Fibroblast of peridontal ligament (primary cell): ENCODE results near the gene WNT11.

Experiments used
- DNase-seq: peaks from one replicate; pipeline ENCODE4 v3.0.0-alpha.2; 2010; ENCODE audit errors: extremely low read depth

The WNT11 gene

DNA sequence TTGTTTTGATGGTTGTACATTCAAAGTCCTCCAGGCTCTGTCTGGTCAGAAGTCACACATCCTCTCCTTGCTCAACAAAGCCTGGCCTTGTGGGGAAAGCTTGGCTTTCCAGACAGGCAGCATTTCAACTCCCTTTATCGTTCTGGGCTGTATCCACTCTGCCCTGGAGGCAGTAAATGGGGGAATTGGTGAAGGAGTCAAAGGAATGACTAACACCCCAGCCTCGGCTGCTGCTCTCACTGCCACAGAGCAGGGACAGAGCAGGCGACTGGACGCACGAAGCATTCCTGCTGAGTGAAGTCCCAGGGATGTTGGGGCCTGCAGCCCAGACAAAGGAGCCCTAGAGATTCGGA, 52.8 kb downstream of the WNT11 start:
- no peak for DNase-seq

DNA sequence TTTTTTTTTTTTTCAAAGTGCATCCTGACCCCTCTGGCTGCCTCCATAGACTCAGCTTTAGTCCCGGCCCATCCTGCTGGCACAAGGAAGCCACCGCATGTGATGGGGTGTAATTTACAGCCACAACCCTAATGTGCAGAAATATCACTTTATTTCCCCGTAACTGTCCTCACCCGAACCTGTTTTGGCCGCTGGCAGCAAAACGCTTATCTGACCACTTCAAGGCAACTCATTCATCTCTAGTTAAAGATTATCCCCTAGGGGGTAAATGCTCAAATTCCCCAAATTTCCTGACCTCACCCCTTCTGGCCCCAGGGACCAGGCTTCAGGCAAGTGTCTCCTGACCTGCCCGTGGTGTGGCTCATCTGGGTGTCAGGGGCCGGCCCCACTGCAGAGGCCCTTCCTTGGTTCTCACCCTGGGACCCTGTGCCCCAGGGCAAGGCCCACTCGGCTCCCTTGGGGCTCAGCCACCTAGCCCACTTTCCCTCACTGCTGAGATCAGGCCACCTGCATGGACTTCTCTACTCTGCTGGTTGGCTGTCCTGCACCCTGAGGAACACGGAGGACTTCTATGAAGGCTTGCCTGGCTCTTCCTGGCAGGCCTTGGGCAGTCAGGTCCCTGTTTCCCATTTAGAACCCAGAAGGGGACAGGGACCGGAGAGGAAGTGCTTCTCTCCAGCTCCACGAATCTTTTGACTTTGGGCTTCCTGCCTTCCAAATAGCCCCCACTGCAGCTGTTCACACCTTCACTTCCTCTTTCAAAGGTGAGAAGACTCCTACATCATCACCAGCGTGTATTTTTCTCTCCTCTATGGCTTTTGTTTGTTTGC, 53.3 kb downstream of the WNT11 start:
- no peak for DNase-seq

DNA sequence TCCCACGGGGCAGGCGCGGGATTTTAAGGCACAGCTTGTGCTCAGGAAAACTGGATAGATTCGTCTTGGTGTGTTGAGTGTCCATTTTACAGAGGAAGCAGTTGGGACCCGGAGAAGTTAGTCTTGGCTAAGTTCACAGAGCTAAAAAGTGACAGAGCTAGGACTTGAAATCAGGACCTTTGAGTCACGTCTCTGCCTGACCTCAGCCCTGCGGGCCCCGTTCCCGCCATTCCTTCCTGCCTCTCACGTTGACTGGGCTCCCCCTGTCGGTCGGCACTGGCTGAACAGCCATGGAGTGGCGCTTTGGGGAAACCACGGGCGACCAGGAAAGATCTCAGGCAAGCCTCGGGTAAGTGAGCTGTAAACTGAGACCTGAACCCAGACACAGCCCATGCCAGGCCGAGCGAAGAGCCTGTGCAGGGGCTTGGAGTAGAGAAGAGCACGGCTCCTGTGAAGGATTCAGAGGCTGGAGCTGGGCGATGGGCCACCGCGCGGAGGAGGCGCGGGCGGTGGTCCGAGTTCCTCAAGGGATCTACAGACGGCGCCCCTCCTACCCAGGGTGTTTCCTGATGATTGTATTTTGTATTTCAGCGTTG, 54.1 kb downstream of the WNT11 start:
- peak; percentile 75 for DNase-seq

DNA sequence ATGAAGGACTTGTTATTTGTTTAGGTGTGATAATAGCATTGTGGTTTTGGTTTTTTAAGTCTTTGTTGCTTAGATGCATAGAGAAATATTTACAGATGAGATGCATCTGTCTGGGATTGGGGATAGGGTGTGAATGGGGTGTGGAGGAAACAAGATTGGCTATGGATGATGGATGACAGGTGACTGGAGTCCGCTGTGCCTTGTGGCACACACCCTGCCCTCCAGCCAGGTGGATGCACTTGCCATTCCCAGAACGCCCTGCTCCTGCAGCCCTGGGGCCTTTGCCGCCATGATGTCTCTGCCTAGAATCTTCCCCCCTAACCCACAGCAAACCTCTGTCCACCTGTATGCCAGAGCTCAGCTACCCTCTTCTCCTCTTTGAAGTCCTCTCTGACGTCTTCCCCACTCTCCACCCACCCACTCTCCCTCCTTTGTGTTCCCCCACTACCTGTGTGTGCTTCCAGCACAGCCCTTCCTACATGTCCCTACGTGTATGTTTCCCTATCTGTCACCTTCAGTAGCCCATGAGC, 54.7 kb downstream of the WNT11 start:
- DNase-seq: no peak

DNA sequence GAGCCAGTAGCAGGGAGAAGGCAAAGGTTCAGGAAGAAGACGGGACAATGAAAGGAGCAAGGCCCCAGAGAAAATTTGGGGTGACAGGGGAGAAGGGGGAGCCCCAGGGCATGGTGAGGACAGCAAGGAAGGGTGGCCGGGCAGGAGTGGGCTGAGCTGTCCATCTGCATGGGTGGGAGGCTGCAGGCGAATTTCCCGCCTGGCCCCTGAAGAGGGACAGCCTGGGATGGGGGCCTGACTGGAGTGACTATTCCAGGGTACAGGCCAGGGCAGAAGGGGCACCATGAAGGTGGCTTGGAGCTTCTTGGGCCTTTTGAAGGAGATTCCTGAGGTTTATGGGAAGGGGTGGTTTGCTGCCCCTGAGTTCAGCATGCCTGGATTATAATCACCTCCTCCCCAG, 56.2 kb downstream of the WNT11 start:
- DNase-seq: no peak

DNA sequence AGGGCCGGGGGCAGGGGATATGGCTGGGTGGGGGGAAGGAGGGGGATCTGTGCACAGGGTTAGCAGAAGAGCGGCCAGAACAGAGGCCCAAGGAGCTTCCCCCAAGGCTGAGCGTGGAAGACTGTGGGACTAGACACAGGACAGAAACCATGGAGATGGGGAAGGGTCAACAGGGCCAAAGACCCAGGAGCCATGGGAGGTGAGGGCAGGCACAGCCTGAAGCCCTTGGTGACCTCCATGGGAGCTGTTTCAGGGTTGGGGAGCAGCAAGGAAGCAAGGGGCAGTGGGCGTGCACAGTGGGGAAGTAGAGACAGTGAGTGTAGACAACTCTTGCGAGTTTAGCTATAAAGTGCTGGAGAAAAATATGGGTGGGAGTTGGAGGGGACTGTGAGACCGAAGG, 56.6 kb downstream of the WNT11 start:
- DNase-seq: no peak

DNA sequence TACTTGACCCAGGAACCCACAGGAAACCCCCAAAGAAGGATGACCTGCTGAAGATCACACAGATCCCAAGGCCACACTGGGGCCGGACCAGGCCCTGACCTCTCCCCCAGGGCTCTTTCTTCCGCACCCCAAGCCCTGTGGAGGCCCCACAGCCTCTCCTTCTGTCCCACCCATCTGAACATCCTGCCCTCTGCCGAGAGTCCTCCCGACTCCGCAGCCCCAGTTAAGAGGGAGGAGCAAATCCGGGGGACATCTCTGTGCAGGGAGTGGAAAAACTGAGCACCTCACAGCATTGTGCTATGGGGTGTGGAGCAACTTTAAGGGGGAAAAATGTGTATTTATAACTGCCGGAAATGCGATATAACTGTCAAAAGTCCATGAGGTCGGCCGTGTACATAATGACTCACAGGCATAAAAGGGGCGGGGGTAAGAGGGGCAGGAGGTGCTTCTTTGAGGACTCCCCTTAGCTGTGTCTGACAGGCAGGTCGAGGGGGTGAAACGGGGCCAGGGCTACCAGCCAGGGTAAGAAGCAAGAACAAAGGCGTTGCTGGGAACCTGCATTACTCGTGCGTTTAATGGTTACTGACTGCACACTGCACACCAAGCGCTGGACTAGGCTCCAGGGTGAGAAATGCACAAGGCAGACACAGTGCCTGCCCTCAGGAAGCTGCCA, 57.2 kb downstream of the WNT11 start:
- no peak for DNase-seq

DNA sequence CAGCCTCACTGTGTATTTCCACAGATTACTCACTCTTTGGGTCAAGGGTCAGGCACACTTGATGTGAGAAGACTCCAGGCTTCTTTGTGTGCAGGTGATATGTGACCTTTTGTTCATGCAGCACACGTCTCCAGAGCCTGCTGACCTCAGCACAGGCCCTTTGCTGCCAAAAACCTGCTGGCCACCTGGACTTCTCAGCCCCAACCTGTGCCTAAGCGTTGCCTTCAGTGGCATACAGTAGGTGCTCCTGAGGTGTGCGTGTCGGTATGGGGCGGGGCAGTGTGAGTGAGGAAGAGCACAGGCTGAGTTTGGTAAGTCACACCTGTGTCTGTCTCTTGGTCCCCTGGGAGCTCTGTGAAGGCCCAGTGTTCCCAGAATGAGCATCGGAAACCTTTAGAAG, 58.1 kb downstream of the WNT11 start:
- no peak for DNase-seq

DNA sequence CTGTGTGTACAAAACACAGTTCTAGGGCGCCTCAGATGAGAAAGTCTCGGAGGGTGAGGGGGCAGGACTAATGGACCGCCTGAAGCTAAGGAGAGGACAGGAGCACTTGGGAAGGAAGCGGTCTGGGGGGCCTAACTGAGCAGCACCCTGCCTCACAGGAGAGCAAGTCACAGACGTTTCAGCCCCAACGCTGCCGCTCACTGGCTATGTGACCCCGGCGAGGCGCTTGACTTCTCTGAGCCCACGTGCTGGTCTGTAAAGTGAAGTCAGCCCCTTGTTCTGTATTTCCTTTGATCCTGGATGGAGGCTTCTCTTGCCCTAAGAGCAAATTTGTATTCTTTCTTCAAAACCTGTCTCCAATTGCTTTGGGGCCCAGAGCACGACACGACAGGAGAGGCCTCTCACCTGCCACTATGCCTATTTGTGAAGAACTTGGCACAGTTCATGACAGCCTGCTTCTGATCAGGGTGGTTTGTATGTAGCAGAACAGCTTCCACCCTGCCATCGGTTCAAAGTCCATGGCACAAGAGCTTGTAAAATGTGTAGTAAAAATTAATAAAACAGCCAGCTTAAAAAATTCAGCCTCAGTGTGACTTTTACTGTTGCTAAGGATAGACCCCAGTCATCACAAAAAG, 59.1 kb downstream of the WNT11 start:
- DNase-seq: no peak

DNA sequence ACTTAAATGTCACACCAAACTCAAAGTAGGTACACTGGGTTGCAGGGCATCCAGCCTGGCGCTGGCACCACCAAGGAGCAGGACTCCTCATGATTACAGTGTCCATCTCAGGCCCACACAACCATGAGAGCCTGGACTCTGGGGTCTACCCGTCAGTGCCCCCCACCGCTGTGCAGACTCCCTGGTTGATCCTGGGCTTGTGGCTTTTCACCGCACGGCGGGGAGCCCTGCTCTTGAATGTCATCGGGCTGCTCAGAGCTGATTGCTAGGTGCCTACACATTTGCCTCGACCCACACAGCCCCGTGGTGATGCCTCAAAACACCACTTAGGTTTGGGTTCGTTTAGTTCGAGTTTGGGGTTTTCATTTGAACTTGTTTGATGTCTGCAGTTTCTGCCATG, 63.0 kb downstream of the WNT11 start:
- DNase-seq: no peak

DNA sequence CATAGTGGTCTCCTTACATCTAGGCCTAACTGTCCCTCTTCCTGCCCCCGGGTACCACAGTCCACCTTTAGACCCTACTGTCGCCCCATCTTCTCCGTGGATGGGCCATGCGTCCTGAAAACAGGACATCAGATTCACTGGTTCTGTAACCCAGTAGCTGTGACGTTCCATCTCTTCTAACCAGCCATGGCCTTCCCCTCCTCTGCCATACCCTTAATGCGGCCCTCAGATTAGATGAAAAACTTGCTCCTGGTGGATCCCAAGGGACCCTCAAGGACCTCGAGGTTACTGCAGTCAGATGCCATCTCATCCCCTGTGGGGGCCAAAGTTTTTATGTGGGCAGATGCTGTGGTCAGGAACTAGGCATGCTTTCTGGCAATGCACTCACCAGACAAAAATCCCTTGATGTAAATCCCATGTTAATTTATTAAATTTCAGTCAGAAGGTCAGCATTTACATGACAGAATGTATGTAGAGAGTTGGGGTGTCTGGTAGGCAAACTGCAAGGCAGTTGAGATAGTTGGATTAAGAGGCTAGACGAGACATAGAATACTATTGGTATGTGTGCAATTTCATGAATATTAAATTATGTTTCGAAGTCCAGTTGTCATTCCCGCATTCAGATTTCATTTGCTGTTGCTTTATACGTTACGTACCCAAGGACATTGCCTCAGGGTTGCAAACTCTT, 64.3 kb downstream of the WNT11 start:
- DNase-seq: no peak

DNA sequence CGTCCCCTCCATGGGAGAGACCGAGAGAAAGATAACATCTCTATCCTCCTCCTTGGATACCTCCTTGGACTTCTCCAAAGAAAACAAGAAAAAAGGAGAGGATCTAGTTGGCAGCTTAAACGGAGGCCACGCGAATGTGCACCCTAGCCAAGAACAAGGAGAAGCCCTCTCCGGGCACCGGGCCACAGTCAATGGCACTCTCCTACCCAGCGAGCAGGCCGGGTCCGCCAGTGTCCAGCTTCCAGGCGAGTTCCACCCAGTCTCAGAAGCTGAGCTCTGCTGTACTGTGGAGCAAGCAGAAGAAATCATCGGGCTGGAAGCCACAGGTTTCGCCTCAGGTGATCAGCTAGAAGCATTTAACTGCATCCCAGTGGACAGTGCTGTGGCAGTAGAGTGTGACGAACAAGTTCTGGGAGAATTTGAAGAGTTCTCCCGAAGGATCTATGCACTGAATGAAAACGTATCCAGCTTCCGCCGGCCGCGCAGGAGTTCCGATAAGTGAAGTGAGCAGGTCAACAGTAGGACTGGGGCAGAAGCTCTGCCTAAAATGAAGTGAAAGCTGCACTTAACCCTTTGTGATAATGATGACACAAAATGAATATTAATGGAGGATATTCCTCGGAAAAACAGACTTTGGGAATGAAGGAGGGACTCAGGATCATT, 65.3 kb downstream of the WNT11 start:
- no peak for DNase-seq

DNA sequence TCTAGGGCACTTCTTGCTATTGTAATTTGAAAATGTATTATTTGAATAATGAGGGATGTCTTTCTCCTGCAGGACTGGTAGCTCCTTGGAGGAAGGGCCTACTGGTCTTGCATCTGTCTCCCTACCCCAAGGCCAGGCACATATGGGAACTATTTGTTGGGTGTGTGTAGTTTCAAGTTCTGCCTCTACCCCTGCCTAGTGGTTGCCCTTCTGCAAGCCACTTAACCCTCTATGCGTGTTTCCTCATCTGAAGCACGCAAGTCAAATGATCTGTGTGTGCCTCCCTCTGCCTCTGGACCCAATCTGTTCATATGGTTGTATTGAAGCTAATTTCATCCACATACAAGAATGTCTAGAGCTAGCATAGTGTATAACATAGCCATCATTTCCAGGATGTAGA, 67.0 kb downstream of the WNT11 start:
- peak; percentile 22 for DNase-seq
